OCI-LY3 (cell line): ENCODE data around the gene MAMLD1.

Experiments used
- CTCF ChIP-seq: fragments of 200-600, 300-600 bp; sonication (generic); IDR thresholded peaks from 2 replicates; pipeline ENCODE4 v1.5.1; 2014; ENCODE audit warnings: antibody characterized with exemption, low read length, low read depth
- EZH2phosphoT487 ChIP-seq: fragments of 200-600 bp; shearing (Covaris generic); IDR thresholded peaks from 2 replicates; pipeline ENCODE4 v1.6.1; 2018; ENCODE audit warnings: antibody characterized with exemption, mixed run types, low read depth

- no peak for TF ChIP-seq EZH2phosphoT487
- TF ChIP-seq CTCF: no peak
Observed at GRCh38 chrX:150499240-150499639, 136.1 kb downstream of the MAMLD1 start.
